ENCODE results near the gene PERM1.

DNA sequence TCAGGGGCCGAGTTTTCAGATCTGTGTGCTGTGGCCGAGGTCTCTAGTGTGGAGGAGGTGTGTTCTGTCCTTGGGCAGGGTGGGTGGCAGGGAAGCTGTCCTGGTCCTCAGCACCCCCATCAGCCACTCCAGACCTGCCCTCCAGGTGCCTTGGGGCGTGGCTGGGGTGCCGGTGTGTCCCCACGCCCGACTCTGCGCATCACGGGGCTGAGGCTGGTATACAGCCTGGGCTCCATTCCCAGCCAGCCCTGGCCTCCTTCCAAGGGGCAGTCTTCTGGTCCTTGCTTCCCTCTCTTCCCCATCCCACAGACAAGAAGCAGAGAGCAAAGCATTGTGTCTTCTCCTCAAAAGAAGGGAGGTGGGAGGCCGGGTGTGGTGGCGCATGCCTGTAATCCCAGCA, 54.1 kb downstream of the PERM1 start:
- TF ChIP-seq, protein P1, sequence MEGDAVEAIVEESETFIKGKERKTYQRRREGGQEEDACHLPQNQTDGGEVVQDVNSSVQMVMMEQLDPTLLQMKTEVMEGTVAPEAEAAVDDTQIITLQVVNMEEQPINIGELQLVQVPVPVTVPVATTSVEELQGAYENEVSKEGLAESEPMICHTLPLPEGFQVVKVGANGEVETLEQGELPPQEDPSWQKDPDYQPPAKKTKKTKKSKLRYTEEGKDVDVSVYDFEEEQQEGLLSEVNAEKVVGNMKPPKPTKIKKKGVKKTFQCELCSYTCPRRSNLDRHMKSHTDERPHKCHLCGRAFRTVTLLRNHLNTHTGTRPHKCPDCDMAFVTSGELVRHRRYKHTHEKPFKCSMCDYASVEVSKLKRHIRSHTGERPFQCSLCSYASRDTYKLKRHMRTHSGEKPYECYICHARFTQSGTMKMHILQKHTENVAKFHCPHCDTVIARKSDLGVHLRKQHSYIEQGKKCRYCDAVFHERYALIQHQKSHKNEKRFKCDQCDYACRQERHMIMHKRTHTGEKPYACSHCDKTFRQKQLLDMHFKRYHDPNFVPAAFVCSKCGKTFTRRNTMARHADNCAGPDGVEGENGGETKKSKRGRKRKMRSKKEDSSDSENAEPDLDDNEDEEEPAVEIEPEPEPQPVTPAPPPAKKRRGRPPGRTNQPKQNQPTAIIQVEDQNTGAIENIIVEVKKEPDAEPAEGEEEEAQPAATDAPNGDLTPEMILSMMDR (IDR thresholded peaks at IDR 0.05), result no peak
- no peak for TF ChIP-seq EZH2 (IDR thresholded peaks at IDR 0.05; ENCODE audit: borderline replicate concordance, insufficient read depth, low read depth, low read length, poor library complexity, severe bottlenecking)
